Measurements from ENCODE around the gene MXI1. TPM values are rescaled to one million over a fixed set of nuclear protein-coding genes. Genes with fewer than 3 reads are reported as not detected.

The MXI1 gene
- total RNA-seq, 1 donor = 8.2 TPM

DNA sequence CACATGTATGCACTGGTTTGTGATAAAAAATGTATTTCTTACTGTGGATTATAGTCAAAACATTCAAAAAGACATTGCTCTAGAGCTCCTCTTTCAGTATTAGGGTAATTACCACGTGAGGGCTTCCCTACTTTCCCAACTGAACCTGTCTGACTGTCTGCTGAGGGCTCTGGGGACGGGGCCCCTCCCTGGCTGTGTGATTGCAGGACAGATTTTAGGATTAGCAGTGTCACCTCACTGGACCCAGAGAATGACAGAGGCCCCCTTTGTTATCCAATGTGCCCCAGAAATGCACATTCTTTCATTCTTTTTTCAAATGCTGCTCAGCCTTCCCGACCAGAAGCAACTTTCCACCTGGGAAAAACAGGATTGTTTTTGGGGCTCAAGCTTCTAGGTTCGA is 43.6 kb upstream of the MXI1 start:
- TF ChIP-seq, protein P1, sequence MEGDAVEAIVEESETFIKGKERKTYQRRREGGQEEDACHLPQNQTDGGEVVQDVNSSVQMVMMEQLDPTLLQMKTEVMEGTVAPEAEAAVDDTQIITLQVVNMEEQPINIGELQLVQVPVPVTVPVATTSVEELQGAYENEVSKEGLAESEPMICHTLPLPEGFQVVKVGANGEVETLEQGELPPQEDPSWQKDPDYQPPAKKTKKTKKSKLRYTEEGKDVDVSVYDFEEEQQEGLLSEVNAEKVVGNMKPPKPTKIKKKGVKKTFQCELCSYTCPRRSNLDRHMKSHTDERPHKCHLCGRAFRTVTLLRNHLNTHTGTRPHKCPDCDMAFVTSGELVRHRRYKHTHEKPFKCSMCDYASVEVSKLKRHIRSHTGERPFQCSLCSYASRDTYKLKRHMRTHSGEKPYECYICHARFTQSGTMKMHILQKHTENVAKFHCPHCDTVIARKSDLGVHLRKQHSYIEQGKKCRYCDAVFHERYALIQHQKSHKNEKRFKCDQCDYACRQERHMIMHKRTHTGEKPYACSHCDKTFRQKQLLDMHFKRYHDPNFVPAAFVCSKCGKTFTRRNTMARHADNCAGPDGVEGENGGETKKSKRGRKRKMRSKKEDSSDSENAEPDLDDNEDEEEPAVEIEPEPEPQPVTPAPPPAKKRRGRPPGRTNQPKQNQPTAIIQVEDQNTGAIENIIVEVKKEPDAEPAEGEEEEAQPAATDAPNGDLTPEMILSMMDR (IDR thresholded peaks at IDR 0.05; ENCODE audit: insufficient read depth, low read depth, low read length) = no peak

DNA sequence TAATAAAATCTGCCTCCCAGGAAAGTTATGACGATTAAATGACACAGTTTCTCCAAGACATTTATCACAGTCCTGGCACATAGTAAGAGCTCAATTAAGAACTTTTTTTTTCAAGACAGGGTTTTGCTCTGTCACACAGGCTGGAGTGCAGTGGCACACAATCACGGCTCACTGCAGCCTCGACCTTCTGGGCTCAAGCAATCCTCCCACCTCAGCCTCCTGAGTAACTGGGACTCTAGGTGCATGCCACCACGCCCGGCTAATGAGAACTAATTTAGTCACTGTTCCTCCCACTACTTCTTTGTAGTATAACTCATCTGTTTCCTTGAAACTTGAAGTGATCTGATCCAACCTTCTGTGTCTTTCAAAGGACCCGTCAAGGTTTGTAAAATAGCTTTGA is 42.2 kb upstream of the MXI1 start:
- TF ChIP-seq, protein P1 (IDR thresholded peaks at IDR 0.05; ENCODE audit: insufficient read depth, low read depth, low read length) = no peak
- no peak for DNase-seq (ENCODE audit: low read depth)
- no peak overlapping the region for H3K4me3 ChIP-seq (ENCODE audit: low read depth, low read length)

More for the DNA sequence above, 43.6 kb upstream of the MXI1 start:
- no peak overlapping the region for H3K4me3 ChIP-seq (ENCODE audit: low read depth, low read length)
- no peak for DNase-seq (ENCODE audit: low read depth)

DNA sequence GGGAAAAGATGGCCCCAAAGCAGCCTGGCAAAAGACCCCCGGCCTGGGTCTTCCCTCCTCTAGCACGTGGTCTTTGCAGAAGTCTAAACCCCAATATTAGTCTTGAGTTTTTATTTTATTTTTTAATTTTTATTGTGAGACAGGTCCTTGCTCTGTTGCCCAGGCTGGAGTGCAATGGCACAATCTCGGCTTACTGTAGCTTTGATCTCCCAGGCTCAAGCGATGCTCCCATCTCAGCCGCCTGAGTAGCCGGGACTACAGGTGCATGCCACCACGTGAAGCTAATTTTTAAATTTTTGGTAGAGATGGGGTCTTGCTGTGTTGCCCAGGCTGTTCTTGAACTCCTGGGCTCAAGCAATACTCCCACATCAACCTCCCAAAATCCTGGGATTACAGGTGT is 40.3 kb upstream of the MXI1 start:
- H3K4me3 ChIP-seq (ENCODE audit: low read depth, low read length) = no peak overlapping the region
- TF ChIP-seq, protein P1 (IDR thresholded peaks at IDR 0.05; ENCODE audit: insufficient read depth, low read depth, low read length) = no peak
- DNase-seq (ENCODE audit: low read depth) = no peak

DNA sequence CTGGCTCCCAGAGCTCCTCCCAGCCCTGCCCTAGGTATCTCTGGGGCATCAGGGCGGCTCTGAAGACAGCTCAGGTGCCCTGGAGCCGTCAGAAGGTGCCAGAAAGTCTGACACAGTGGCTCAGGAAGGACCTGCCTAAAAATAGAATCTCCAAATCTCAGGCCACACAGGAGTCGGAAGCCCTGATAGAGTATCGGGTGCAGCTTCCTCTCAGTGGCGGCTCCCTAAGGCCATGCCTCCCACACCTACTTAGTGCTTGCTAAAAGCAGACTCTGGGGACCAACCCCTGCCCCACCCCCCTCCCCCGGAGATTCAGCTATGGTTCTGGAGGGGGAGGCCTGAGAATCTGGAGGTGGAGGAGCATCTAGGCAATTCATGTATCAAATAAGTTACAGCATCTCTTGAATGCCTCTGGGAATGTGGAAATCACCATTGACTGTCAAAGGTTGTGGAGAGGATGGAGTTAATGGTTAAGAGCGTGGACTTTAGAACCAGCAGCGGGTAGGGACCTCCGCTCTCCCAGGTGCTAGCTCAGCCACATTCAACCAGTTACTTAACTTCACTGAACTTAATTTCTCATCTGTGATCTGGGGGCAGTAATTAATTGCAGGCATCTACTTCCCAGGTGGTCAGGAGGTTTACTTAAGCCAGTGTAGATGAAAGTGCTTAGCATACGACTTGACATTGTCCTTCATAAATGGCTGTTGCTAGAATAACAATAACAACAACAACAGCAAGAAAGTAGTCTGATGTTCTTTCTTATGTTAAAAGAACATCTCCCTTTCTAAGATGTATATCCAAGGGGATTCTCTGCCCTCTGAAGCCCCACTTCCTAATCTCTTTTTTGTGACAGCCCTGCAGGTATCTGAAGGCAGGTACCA is 38.6 kb upstream of the MXI1 start:
- no peak for DNase-seq (ENCODE audit: low read depth)
- TF ChIP-seq, protein P1 (IDR thresholded peaks at IDR 0.05; ENCODE audit: insufficient read depth, low read depth, low read length) = no peak
- H3K4me3 ChIP-seq (ENCODE audit: low read depth, low read length) = no peak overlapping the region

DNA sequence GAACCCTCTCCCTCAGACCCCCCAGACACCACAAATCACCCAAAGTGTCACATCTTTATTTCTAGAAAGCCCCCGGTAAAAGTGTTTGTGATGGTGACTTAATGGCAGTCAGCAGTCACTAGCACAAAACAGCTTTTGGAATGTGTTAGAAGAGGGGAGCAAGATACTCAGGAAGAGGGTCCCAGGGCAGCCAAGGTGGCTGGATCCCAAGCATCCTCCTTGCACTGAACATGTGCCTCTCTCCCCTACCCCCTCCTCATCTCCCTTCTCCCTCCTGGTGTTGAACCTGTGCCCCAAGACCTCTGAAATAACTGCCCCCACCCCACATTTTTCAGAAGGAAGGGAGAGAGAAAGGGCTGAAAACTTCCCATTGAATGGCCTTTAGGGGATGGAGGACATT is 37.8 kb upstream of the MXI1 start:
- TF ChIP-seq, protein P1 (IDR thresholded peaks at IDR 0.05; ENCODE audit: insufficient read depth, low read depth, low read length) = no peak
- DNase-seq (ENCODE audit: low read depth) = no peak
- no peak overlapping the region for H3K4me3 ChIP-seq (ENCODE audit: low read depth, low read length)

DNA sequence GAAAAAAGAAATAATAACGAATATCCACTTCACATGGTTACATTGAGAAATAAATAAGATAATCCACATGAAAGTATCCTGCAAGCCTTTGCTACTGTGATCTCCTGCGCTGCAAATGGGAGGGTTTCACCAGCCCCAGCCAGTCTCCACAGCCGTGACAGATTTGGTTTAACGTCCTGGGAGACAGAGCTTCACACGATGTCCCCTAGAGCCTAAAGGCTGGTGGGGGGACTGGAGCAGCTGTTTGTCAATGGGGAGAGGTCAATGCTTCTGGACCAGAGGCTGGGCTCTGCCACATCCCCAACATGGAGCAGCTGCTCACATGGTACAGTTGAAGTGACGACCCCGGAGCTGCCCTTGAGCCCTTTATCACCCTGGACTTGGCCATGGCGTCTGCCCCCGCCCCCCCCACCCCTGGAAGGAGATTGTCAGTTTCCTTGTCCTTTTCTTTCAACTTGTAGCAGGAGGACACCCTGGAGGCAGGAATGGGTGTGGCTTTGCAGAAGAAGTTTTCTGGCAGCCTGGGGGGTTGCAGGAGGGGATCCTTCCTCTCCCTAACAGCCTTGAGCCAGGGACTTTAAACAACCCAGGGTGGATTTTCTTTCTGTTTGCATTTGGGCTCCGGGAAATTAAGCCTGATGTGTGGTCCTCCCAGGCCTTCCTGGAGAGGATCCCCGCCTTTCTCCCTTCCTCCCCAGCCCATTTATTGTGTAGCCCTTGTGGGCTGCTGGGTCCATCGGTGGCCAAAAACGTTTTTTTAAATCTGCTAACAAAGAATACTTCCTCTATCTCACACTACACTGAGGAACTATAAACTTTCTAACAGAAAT is 37.0 kb upstream of the MXI1 start:
- no peak for DNase-seq (ENCODE audit: low read depth)
- H3K4me3 ChIP-seq (ENCODE audit: low read depth, low read length) = no peak overlapping the region
- TF ChIP-seq, protein P1 (IDR thresholded peaks at IDR 0.05; ENCODE audit: insufficient read depth, low read depth, low read length) = no peak
